K562 (cell line): Measurements from ENCODE around the gene TRIM62. TPM values are rescaled to one million over a fixed set of nuclear protein-coding genes. Genes with fewer than 3 reads are reported as not detected.

Source experiments
- ATAC-seq: fragments of 200-7000 bp; cut with Tn5 transposase; 3 replicates; pipeline ENCODE4 v1.9.1; 2020; ENCODE audit warnings: moderate library complexity
- BruUV-seq: library from RNA; stranded (reverse); fragments of 400-500 nt; replicated peaks from 2 replicates; lab custom pipeline; 2021; lab: Mats Ljungman, UMichigan
- CTCF ChIA-PET: fragments of 300-600 bp; formaldehyde crosslinking; extraction: SDS; loops from one replicate; lab custom pipeline; 2021; ENCODE audit warnings: low intra/inter-chr PET ratio; lab: Yijun Ruan, JAX
- POLR2A ChIA-PET: fragments of 300-600, 350-650 bp; sonication (Branson Sonifier 250); formaldehyde crosslinking; extraction: SDS; loops from one replicate; lab custom pipeline; 2021; ENCODE audit warnings: antibody characterized with exemption, inconsistent platforms; lab: Yijun Ruan, JAX
- DNase-seq, 4 experiments: peaks; one replicate each; pipeline versions ENCODE4 v3.0.0 to v3.0.0-alpha.2; 2011 to 2018; ENCODE audit warnings: low spot score in 3 of 4, mixed read lengths in 3 of 4; ENCODE audit errors: extremely low read depth in 1 of 4
- FAIRE-seq: peaks from 2 replicates; lab custom pipeline; 2011; peaks lifted over from hg19 to GRCh38; lab: Jason Lieb, UNC
- H2AFZ ChIP-seq: 2 replicates; pipeline ENCODE4 v1.6.0; 2011; ENCODE audit warnings: low read depth, low read length, control low read depth, inconsistent platforms
- H3K27ac ChIP-seq: fragments of 200-600 bp; 3 replicates; pipeline ENCODE4 v1.8.0; 2011; ENCODE audit warnings: low read depth, mild to moderate bottlenecking, control low read depth, inconsistent platforms, low read length, moderate library complexity, mixed read lengths; ENCODE audit errors: extremely low read depth
- H3K27me3 ChIP-seq, 2 experiments: fragments of 300-600 bp in 1 of 2; 2 replicates in 1 of 2; 3 replicates in 1 of 2; pipeline versions ENCODE4 v1.6.0 to v1.8.0; 2011; ENCODE audit warnings: inconsistent platforms in 2 of 2, low read length in 2 of 2, mild to moderate bottlenecking in 1 of 2, mixed read lengths in 1 of 2, moderate library complexity in 1 of 2; ENCODE audit not compliant: control insufficient read depth in 2 of 2, insufficient read depth in 2 of 2
- H3K36me3 ChIP-seq: fragments of 300-600 bp; 3 replicates; pipeline ENCODE4 v1.8.0; 2011; ENCODE audit warnings: mild to moderate bottlenecking, low read length, inconsistent platforms; ENCODE audit not compliant: control insufficient read depth, insufficient read depth
- H3K4me1 ChIP-seq, 2 experiments: fragments of 200-600 bp in 1 of 2; replicated peaks in 1 of 2; 2 replicates in 1 of 2; 3 replicates in 1 of 2; pipeline versions ENCODE4 v1.5.1 to v1.8.0; 2011; ENCODE audit warnings: inconsistent platforms in 2 of 2, low read length in 2 of 2, mild to moderate bottlenecking in 1 of 2, mixed read lengths in 1 of 2, moderate library complexity in 1 of 2; ENCODE audit not compliant: control insufficient read depth in 2 of 2, insufficient read depth in 2 of 2
- H3K4me2 ChIP-seq: 2 replicates; pipeline ENCODE4 v1.6.1; 2011; ENCODE audit warnings: low read length, control low read depth, inconsistent platforms, mixed read lengths; ENCODE audit not compliant: insufficient read depth
- H3K4me3 ChIP-seq: fragments of 200-600 bp; sonication (generic), shearing (Covaris generic); 2 replicates; pipeline ENCODE4 v1.5.1; 2016; ENCODE audit warnings: control low read depth, inconsistent platforms
- H3K79me2 ChIP-seq: fragments of 200-600 bp; 3 replicates; pipeline ENCODE4 v1.8.0; 2011; ENCODE audit warnings: low read length, inconsistent platforms; ENCODE audit not compliant: control insufficient read depth, insufficient read depth
- H3K9ac ChIP-seq, 2 experiments: 2 replicates each; pipeline versions ENCODE4 v1.6.0 to v1.6.1; 2011; ENCODE audit warnings: low read depth in 2 of 2, low read length in 2 of 2, control low read depth in 1 of 2, inconsistent platforms in 1 of 2, mild to moderate bottlenecking in 1 of 2, mixed read lengths in 1 of 2; ENCODE audit not compliant: insufficient read depth in 1 of 2
- H3K9me1 ChIP-seq: one replicate; pipeline ENCODE4 v1.6.0; 2011; ENCODE audit warnings: inconsistent platforms, mild to moderate bottlenecking, low read length, moderate library complexity; ENCODE audit not compliant: control insufficient read depth, insufficient read depth
- H3K9me3 ChIP-seq: replicated peaks from 2 replicates; pipeline ENCODE4 v1.5.1; 2011; ENCODE audit warnings: low read depth, low read length, inconsistent platforms; ENCODE audit not compliant: control insufficient read depth, insufficient read depth
- H4K20me1 ChIP-seq: replicated peaks from 2 replicates; pipeline ENCODE4 v1.6.1; 2011; ENCODE audit warnings: low read length, inconsistent platforms, mixed read lengths; ENCODE audit not compliant: control insufficient read depth, insufficient read depth
- BCL6 ChIP-seq: fragments of 250-450 bp; sonication (Bioruptor Pico); IDR thresholded peaks from 2 replicates; pipeline ENCODE4 v1.4.0; 2020
- CEBPZ ChIP-seq: fragments of 150-350 bp; IDR thresholded peaks from 2 replicates; pipeline ENCODE4 v1.6.1; 2014; ENCODE audit warnings: low read depth, mild to moderate bottlenecking, low read length, borderline replicate concordance
- CHD2 ChIP-seq: IDR thresholded peaks from 2 replicates; pipeline ENCODE4 v1.6.1; 2011; ENCODE audit warnings: low read depth, low read length
- EZH2 ChIP-seq: IDR thresholded peaks from 2 replicates; pipeline ENCODE4 v1.6.1; 2012; ENCODE audit warnings: low read depth, mild to moderate bottlenecking, inconsistent platforms, low read length, borderline replicate concordance
- GABPB1 ChIP-seq: sonication (generic); formaldehyde crosslinking; IDR thresholded peaks from 2 replicates; pipeline ENCODE4 v1.8.0; 2022; ENCODE audit warnings: mild to moderate bottlenecking, missing genetic modification reagents
- GTF2B ChIP-seq: IDR thresholded peaks from 2 replicates; pipeline ENCODE4 v1.6.1; 2011; ENCODE audit not compliant: insufficient read length; ENCODE audit errors: extremely low read depth
- HEY1 ChIP-seq: fragments of 250-450 bp; sonication (Bioruptor Pico); IDR thresholded peaks from 2 replicates; pipeline ENCODE4 v1.5.0; 2020; ENCODE audit warnings: mild to moderate bottlenecking, moderate library complexity, borderline replicate concordance
- HMG20B ChIP-seq: fragments of 250-450 bp; sonication (Bioruptor Pico); IDR thresholded peaks from 2 replicates; pipeline ENCODE4 v1.5.0; 2021; ENCODE audit warnings: mild to moderate bottlenecking
- HOXB6 ChIP-seq: fragments of 250-450 bp; sonication (Bioruptor Pico); IDR thresholded peaks from 2 replicates; pipeline ENCODE4 v1.5.1; 2022; ENCODE audit warnings: mild to moderate bottlenecking, borderline replicate concordance
- IRF9 ChIP-seq: fragments of 450-650 bp; IDR thresholded peaks from 2 replicates; pipeline ENCODE4 v1.6.1; 2016; ENCODE audit warnings: missing biosample characterization, missing genetic modification characterization
- NBN ChIP-seq: fragments of 450-650 bp; IDR thresholded peaks from 2 replicates; pipeline ENCODE4 v1.6.1; 2016; ENCODE audit warnings: low read depth, mild to moderate bottlenecking
- NEUROD1 ChIP-seq: fragments of 150-350 bp; IDR thresholded peaks from 2 replicates; pipeline ENCODE4 v1.6.1; 2014; ENCODE audit warnings: borderline replicate concordance, low read length, low read depth; ENCODE audit not compliant: partially characterized antibody
- POLR2AphosphoS5 ChIP-seq: IDR thresholded peaks from 2 replicates; pipeline ENCODE4 v1.6.1; 2011; ENCODE audit warnings: mild to moderate bottlenecking, low read depth, low read length, moderate library complexity; ENCODE audit not compliant: control insufficient read depth, insufficient read depth
- RBBP5 ChIP-seq: fragments of 200-600 bp; sonication (generic); IDR thresholded peaks from 2 replicates; pipeline ENCODE4 v1.6.1; 2012; ENCODE audit warnings: borderline replicate concordance, mild to moderate bottlenecking, low read length, control low read depth, inconsistent platforms; ENCODE audit not compliant: insufficient read depth, poor library complexity, severe bottlenecking
- SMAD1 ChIP-seq: fragments of 150-350 bp; IDR thresholded peaks from 2 replicates; pipeline ENCODE4 v1.6.1; 2014; ENCODE audit warnings: low read length, low read depth; ENCODE audit not compliant: partially characterized antibody
- ZNF282 ChIP-seq: sonication (generic); formaldehyde crosslinking; IDR thresholded peaks from 2 replicates; pipeline ENCODE4 v1.8.1; 2023; ENCODE audit warnings: missing genetic modification reagents
- WGBS: fragments of 100-300 bp; shearing (Covaris generic); methylation state at CpG from one replicate; pipeline ENCODE4 v1.1.6; 2016; ENCODE audit warnings: low coverage, mixed read lengths; ENCODE audit not compliant: insufficient coverage; ENCODE audit errors: missing lambda C conversion rate; 5-methylcytosine and 5-hydroxymethylcytosine counted together
- in situ Hi-C: fragments of 300-500 bp; cut with MboI; formaldehyde crosslinking; loops from 4 replicates; pipeline ENCODE4 v1.15.0; 2018; ENCODE audit warnings: inconsistent platforms, mixed read lengths
- intact Hi-C: fragments of 100-400 bp; cut with micrococcal nuclease; formaldehyde crosslinking; loops from 2 replicates; pipeline ENCODE4 v1.14.2; 2022
- polyA plus RNA-seq, 8 experiments: library from polyadenylated mRNA; depleted of rRNA in 4 of 8; stranded (reverse) in 5 of 8; unstranded in 3 of 8; fragments of >200 nt; fragmentation: Nextera tagmentation in 2 of 8; fragmentation: Illumina TruSeq in 1 of 8; extraction: Ambion mirVana in 2 of 8; extraction: Trizol in 1 of 8; gene quantifications; 2 replicates each; pipeline versions ENCODE4 v1.2.1 to v1.2.3, GENCODE V29; 2011 to 2014; ENCODE audit warnings: inconsistent platforms in 1 of 8, missing spikeins in 1 of 8
- total RNA-seq, 7 experiments: library from RNA; depleted of rRNA in 6 of 7; stranded (reverse); fragments of >200 nt in 6 of 7; fragmentation: Illumina TruSeq in 2 of 7; extraction: Trizol in 2 of 7; gene quantifications; 2 replicates each; pipeline versions ENCODE4 v1.2.1 to v1.2.3, GENCODE V29; 2011 to 2021; ENCODE audit warnings: low replicate concordance in 1 of 7

The TRIM62 gene
- total and polyA plus RNA-seq, 9 of the 15 experiments (the other 6 are each of a cell fraction or from before 2014, with no cell fraction given): 0.18 to 2.3 (median 0.52) TPM

GRCh38 chr1:33222381-33222780, 40.5 kb upstream of the TRIM62 start:
- CTCF ChIA-PET: no interaction called here
- FAIRE-seq: no peak
- intact Hi-C loops: no loop called here
- TF ChIP-seq HMG20B (CRISPR knock-in tag) (no peak), HOXB6 (CRISPR knock-in tag) (no peak), EZH2 (no peak), IRF9 (no peak), NBN (no peak), BCL6 (CRISPR knock-in tag) (no peak), GTF2B (no peak), NEUROD1 (no peak), ZNF282 (CRISPR knock-in tag) (no peak), GABPB1 (CRISPR knock-in tag) (no peak), CHD2 (no peak), SMAD1 (no peak), POLR2AphosphoS5 (no peak), HEY1 (CRISPR knock-in tag) (no peak), RBBP5 (no peak), CEBPZ (no peak)

More at GRCh38 chr1:33222381-33222780, 40.5 kb upstream of the TRIM62 start:
- no peak overlapping the region for H3K9ac ChIP-seq
- H3K4me2 ChIP-seq: no peak overlapping the region
- POLR2A ChIA-PET: interaction anchor here (0.6 kb wide), 1 partner anchor 465 kb away, joined by 3 read pairs; no protein-coding TSS in a partner anchor
- WGBS: 0% methylated on average over 1 of the region's 1 CpG
- H3K79me2 ChIP-seq: no peaks in the 10 kb centered on the region
- BruUV-seq: no TSS peak
- no peaks in the 10 kb centered on the region for H3K4me1 ChIP-seq
- H3K9me3 ChIP-seq: no peaks in the 10 kb centered on the region
- H4K20me1 ChIP-seq: no peaks in the 10 kb centered on the region; the same call in 1 of the 2 replicates
- no peak for ATAC-seq
- no peaks in the 10 kb centered on the region for H3K36me3 ChIP-seq
- no peak overlapping the region for H2AFZ ChIP-seq
- H3K9me1 ChIP-seq: no peaks in the 10 kb centered on the region
- no peak overlapping the region for H3K27ac ChIP-seq
- DNase-seq: no peak
- in situ Hi-C loops: no loop called here
- H3K27me3 ChIP-seq: peaks cover 0 to 2% of the 10 kb centered on the region in 2 experiments; a peak in 3 of 5 replicates
- H3K4me3 ChIP-seq: no peak overlapping the region
